Body of pancreas (tissue), 4 donors: Measurements from ENCODE around the gene ADAMTS2.

Experiments used
- CTCF ChIP-seq, 7 experiments: fragments of 450-650 bp in 4 of 7; fragments of 200-600 bp in 3 of 7; sonication (generic) in 3 of 7; IDR thresholded peaks; one replicate each; pipeline ENCODE4 v1.5.1; 2016 to 2019; ENCODE audit warnings: antibody characterized with exemption in 7 of 7
- POLR2A ChIP-seq, 3 donors: fragments of 450-650 bp; IDR thresholded peaks; one replicate each; pipeline ENCODE4 v1.6.1; 2016; ENCODE audit warnings: antibody characterized with exemption in 3 of 3, mild to moderate bottlenecking in 2 of 3

DNA sequence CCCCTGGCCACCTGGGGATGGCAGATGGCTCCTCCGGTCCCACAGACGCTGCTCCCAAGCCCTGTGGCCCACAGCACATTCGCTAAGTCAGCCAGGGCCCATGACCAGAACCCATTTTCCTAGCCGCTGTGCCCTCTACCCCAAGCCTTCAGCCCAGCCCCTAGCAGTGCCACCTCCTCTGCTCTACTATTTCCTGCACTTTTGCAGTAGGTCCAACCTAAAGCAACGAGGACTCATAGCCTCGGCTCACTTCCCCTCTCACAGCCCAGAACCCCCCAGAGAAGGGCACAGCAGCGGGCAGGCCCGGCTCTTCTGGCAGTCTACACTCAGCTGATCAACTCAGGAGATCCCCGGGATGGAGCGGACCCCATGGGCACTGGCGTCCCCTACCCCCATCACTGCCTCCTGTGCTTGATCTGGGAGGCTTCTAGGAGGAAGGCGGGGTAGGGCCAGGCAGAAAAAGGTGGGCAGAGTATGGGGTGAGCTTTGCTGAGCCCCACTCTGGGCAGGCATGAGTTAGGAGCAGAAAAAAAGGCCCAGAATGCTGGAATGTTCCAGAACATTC is 173.9 kb downstream of the ADAMTS2 start:
- no peak for TF ChIP-seq CTCF (IDR thresholded peaks at IDR 0.05)
- no peak for TF ChIP-seq POLR2A (IDR thresholded peaks at IDR 0.05)
